OCI-LY1 (cell line): ENCODE data around the gene CPN2.

Source experiments
- H2AFZ ChIP-seq: fragments of 200-600 bp; sonication (generic), shearing (Covaris generic); 2 replicates; pipeline ENCODE4 v1.6.0; 2014; ENCODE audit warnings: antibody characterized with exemption, mild to moderate bottlenecking, low read length
- H3F3A ChIP-seq: fragments of 200-600 bp; sonication (generic), shearing (Covaris generic); 2 replicates; pipeline ENCODE4 v1.6.0; 2014; ENCODE audit warnings: mild to moderate bottlenecking, antibody characterized with exemption, low read length, moderate library complexity; ENCODE audit not compliant: insufficient read depth
- H3K27ac ChIP-seq: fragments of 200-600 bp; sonication (generic); 2 replicates; pipeline ENCODE4 v1.5.1; 2014; ENCODE audit warnings: low read length, mixed run types, mild to moderate bottlenecking, low read depth; ENCODE audit not compliant: poor library complexity, severe bottlenecking
- H3K27me3 ChIP-seq: fragments of 200-600 bp; sonication (generic); 2 replicates; pipeline ENCODE4 v1.6.0; 2014; ENCODE audit warnings: antibody characterized with exemption, mild to moderate bottlenecking, low read length, moderate library complexity; ENCODE audit not compliant: insufficient read depth
- H3K36me3 ChIP-seq: fragments of 200-600 bp; sonication (generic); 2 replicates; pipeline ENCODE4 v1.6.1; 2014; ENCODE audit warnings: mild to moderate bottlenecking, antibody characterized with exemption, low read length, moderate library complexity, mixed read lengths; ENCODE audit not compliant: insufficient read depth
- H3K4me1 ChIP-seq: fragments of 200-600 bp; sonication (generic); 2 replicates; pipeline ENCODE4 v1.5.1; 2014; ENCODE audit warnings: mild to moderate bottlenecking, low read length, moderate library complexity; ENCODE audit not compliant: insufficient read depth, severe bottlenecking
- H3K4me2 ChIP-seq: fragments of 200-600 bp; sonication (generic), shearing (Covaris generic); 2 replicates; pipeline ENCODE4 v1.6.1; 2014; ENCODE audit warnings: low read length
- H3K4me3 ChIP-seq: fragments of 200-600 bp; sonication (generic); 2 replicates; pipeline ENCODE4 v1.5.1; 2014; ENCODE audit warnings: low read length, low read depth, mild to moderate bottlenecking, mixed read lengths; ENCODE audit not compliant: poor library complexity, severe bottlenecking
- H3K79me2 ChIP-seq: fragments of 200-600 bp; shearing (Covaris generic); 2 replicates; pipeline ENCODE4 v1.6.1; 2016; ENCODE audit warnings: mixed run types, low read length, mixed read lengths; ENCODE audit not compliant: insufficient read depth
- H3K9ac ChIP-seq: fragments of 200-600 bp; sonication (generic), shearing (Covaris generic); 2 replicates; pipeline ENCODE4 v1.6.1; 2014; ENCODE audit warnings: mild to moderate bottlenecking, low read length, mixed read lengths
- H3K9me2 ChIP-seq: fragments of 200-600 bp; sonication (generic), shearing (Covaris generic); 2 replicates; pipeline ENCODE4 v1.6.1; 2014; ENCODE audit warnings: low read depth, mild to moderate bottlenecking, low read length, mixed read lengths
- H3K9me3 ChIP-seq: fragments of 200-600 bp; shearing (Covaris generic); 2 replicates; pipeline ENCODE4 v1.6.1; 2014; ENCODE audit warnings: low read length, mixed read lengths
- H4K20me1 ChIP-seq: fragments of 200-600 bp; sonication (generic), shearing (Covaris generic); 2 replicates; pipeline ENCODE4 v1.6.0; 2016; ENCODE audit warnings: mild to moderate bottlenecking, low read length; ENCODE audit not compliant: insufficient read depth
- EZH2 ChIP-seq: fragments of 200-600 bp; sonication (generic), shearing (Covaris generic); IDR thresholded peaks from 2 replicates; pipeline ENCODE4 v1.8.0; 2017; ENCODE audit warnings: borderline replicate concordance, mixed run types, mild to moderate bottlenecking, antibody characterized with exemption, low read length, moderate library complexity, mixed read lengths
- TF ChIP-seq, protein P1 (sequence below): fragments of 200-600 bp; sonication (generic), shearing (Covaris generic); IDR thresholded peaks from 2 replicates; pipeline ENCODE4 v1.5.1; 2017; ENCODE audit warnings: mild to moderate bottlenecking, antibody characterized with exemption, low read length, moderate library complexity, mixed read lengths

The CPN2 gene

DNA sequence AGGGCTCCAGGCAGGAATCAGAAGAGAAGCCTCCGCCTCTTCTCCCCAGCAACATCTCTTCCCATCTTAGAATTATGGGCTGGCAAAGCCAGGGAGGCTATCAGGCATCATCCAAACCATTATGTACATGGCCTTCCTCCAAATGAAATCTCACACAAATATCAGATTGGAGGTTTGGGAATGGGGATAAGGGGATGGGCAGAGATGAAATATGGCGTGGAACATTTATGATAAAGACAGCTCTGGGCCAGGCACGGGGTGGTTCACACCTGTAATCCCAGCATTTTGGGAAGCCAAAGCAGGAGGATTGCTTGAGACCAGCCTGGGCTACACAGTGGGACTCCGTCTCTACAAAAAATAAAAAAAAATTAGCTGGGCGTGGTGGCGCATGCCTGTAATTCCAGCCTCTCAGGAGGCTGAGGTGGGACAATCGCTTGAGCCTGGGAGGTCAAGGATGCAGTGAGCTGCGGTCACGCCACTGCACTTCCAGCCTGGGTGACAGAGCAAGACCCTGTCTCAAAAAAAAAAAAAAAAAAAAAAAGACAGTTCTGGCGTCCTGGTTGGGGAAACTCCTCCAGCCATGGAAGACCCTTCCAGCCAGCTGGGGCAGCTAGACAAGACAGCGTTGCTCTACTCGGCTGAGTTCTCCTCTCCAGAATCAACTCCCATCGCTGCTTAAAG is 36.6 kb downstream of the CPN2 start:
- Histone ChIP-seq H2AFZ (no peak overlapping the region), H3F3A (no peaks in the 10 kb centered on the region), H3K9me3 (peaks cover 8% of the 10 kb centered on the region), H3K4me1 (peaks cover 6% of the 10 kb centered on the region), H3K36me3 (no peaks in the 10 kb centered on the region), H3K4me2 (no peak overlapping the region), H3K4me3 (no peak overlapping the region), H4K20me1 (no peaks in the 10 kb centered on the region), H3K27me3 (peaks cover 10% of the 10 kb centered on the region; the same call in 1 of the 2 replicates), H3K9me2 (no peaks in the 10 kb centered on the region), H3K27ac (no peak overlapping the region), H3K79me2 (no peaks in the 10 kb centered on the region), H3K9ac (no peak overlapping the region)
- TF ChIP-seq, protein P1, sequence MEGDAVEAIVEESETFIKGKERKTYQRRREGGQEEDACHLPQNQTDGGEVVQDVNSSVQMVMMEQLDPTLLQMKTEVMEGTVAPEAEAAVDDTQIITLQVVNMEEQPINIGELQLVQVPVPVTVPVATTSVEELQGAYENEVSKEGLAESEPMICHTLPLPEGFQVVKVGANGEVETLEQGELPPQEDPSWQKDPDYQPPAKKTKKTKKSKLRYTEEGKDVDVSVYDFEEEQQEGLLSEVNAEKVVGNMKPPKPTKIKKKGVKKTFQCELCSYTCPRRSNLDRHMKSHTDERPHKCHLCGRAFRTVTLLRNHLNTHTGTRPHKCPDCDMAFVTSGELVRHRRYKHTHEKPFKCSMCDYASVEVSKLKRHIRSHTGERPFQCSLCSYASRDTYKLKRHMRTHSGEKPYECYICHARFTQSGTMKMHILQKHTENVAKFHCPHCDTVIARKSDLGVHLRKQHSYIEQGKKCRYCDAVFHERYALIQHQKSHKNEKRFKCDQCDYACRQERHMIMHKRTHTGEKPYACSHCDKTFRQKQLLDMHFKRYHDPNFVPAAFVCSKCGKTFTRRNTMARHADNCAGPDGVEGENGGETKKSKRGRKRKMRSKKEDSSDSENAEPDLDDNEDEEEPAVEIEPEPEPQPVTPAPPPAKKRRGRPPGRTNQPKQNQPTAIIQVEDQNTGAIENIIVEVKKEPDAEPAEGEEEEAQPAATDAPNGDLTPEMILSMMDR: no peak
- no peak for TF ChIP-seq EZH2

DNA sequence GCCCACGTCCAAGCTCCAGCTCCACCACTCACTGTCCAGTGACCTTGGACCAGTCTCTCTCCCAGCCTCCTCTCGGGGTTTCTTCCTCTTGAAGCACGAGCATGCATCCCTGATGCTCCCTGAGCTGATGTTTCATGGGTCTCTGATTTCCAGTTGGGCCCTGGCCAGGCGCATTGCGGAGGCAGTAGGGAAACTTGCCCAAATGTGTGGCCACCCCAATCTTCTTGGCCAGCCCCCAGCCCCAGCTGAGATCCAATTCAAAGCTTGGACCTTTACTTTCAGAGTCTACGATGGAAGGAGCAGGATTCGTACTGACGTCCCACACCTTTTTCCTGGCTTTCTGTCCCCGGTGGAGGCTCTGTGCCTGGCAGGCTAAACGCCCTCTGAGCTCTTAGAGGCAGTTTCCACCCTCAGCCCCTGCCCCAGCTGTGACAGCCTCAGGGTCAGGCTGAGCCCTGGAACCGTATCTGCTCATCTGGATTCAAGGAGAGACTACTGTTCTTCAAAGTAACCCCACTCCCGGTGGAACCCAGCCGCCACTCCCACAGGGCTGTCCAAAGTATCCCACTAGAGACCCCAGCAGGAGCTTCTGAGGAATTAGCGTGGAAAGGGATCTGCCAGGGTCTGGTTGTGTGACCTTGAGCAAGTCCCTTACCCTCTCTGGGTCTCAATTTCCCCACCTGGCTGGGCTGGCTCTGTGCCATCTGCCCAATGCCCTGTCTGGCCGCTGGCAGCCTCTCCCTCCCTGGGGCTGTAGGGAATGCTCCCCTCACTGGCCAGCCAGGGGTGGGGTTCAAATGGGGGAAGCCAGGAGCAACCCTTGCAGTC is 37.4 kb downstream of the CPN2 start:
- Histone ChIP-seq H3K4me1 (peaks cover 6% of the 10 kb centered on the region), H3F3A (no peaks in the 10 kb centered on the region), H2AFZ (no peak overlapping the region), H3K4me2 (no peak overlapping the region), H3K4me3 (no peak overlapping the region), H3K9me2 (no peaks in the 10 kb centered on the region), H4K20me1 (no peaks in the 10 kb centered on the region), H3K9ac (no peak overlapping the region), H3K9me3 (peaks cover under 1% of the 10 kb centered on the region; the same call in 1 of the 2 replicates), H3K79me2 (no peaks in the 10 kb centered on the region), H3K27me3 (peaks cover 8% of the 10 kb centered on the region; the same call in 1 of the 2 replicates), H3K27ac (no peak overlapping the region), H3K36me3 (no peaks in the 10 kb centered on the region)
- TF ChIP-seq, protein P1: no peak
- TF ChIP-seq EZH2: no peak

DNA sequence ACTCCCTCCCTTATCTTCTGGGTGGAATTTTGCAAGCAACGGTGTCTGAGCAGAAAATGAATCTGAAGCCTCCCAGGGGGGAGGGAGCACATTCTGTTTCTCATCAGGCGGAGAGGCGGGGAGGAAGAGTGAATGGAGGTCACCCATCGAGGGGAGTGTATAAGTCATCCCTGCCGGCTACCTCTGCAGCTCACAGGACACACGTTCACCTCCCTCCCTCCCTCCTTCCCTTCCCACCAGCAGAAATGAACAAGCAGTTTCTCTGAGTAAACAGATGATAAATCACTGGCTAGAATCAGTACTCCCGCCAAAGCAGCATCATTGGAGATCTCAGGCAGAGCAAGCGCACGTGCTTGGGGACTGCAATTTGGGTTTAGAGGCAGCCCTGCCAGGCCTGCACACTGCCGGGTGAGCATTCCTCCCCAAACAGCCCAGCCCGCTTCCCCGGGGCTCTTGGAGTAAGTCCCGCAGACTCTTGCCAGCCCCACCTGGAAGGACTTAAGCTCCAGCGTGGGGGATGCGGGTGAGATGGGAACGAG is 38.3 kb downstream of the CPN2 start:
- Histone ChIP-seq H3F3A (no peaks in the 10 kb centered on the region), H3K4me3 (no peak overlapping the region), H4K20me1 (no peaks in the 10 kb centered on the region), H3K27ac (no peak overlapping the region), H3K27me3 (peaks cover 10% of the 10 kb centered on the region; the same call in 1 of the 2 replicates), H3K9me3 (no peaks in the 10 kb centered on the region), H3K4me2 (no peak overlapping the region), H3K9ac (no peak overlapping the region), H2AFZ (no peak overlapping the region), H3K79me2 (no peaks in the 10 kb centered on the region), H3K4me1 (peaks cover 6% of the 10 kb centered on the region), H3K9me2 (no peaks in the 10 kb centered on the region), H3K36me3 (no peaks in the 10 kb centered on the region)
- TF ChIP-seq EZH2: no peak
- TF ChIP-seq, protein P1: no peak
